CD4-positive, CD25-positive, alpha-beta regulatory T cell (primary cell): ENCODE data around the gene DNAAF5. TPM values are rescaled to one million over a fixed set of nuclear protein-coding genes. Genes with fewer than 3 reads are reported as not detected.
A peak's percentile ranks its signal among the peaks of the same experiment; 100 is the strongest.

Source experiments
- ATAC-seq, 2 donors: fragments of 150-1000 bp; cut with Tn5 transposase; one replicate each; pipeline ENCODE4 v1.10.0; 2021; ENCODE audit warnings: low read depth in 2 of 2, moderate number of reproducible peaks in 2 of 2, moderate library complexity in 1 of 2
- DNase-seq, 3 donors: peaks; one replicate each; pipeline versions ENCODE4 v3.0.0 to v3.0.0-alpha.2; 2012 to 2022; ENCODE audit warnings: mixed read lengths in 1 of 3
- H3K27ac ChIP-seq: one replicate; pipeline ENCODE4 v1.7.0; 2013; ENCODE audit warnings: mild to moderate bottlenecking, low read length; ENCODE audit not compliant: insufficient read depth, poor library complexity, severe bottlenecking
- H3K27me3 ChIP-seq: one replicate; pipeline ENCODE4 v1.7.0; 2013; ENCODE audit warnings: low read length; ENCODE audit not compliant: control insufficient read depth, insufficient read depth
- H3K36me3 ChIP-seq: one replicate; pipeline ENCODE4 v1.7.0; 2013; ENCODE audit warnings: mild to moderate bottlenecking, low read length, moderate library complexity; ENCODE audit not compliant: control insufficient read depth, insufficient read depth
- H3K4me1 ChIP-seq: 2 replicates; pipeline ENCODE4 v1.7.0; 2013; ENCODE audit warnings: mild to moderate bottlenecking, low read length; ENCODE audit not compliant: insufficient read depth, control insufficient read depth, poor library complexity, severe bottlenecking
- H3K4me3 ChIP-seq: one replicate; pipeline ENCODE4 v1.7.0; 2013; ENCODE audit warnings: low read depth, mild to moderate bottlenecking, low read length, moderate library complexity
- H3K9me3 ChIP-seq, 2 experiments: 1 replicate in 1 of 2; 2 replicates in 1 of 2; pipeline ENCODE4 v1.7.0; 2013; ENCODE audit warnings: low read length in 2 of 2, mild to moderate bottlenecking in 1 of 2, moderate library complexity in 1 of 2; ENCODE audit not compliant: control insufficient read depth in 2 of 2
- H3K27ac Mint-ChIP-seq, 3 donors: one replicate each; pipeline ENCODE4 v1.8.0; 2020 to 2022; ENCODE audit warnings: mild to moderate bottlenecking in 3 of 3, mixed read lengths in 3 of 3, moderate library complexity in 2 of 3
- H3K27me3 Mint-ChIP-seq: one replicate; pipeline ENCODE4 v1.8.0; 2022; ENCODE audit warnings: mild to moderate bottlenecking, mixed read lengths
- H3K36me3 Mint-ChIP-seq: one replicate; pipeline ENCODE4 v1.8.0; 2020; ENCODE audit warnings: mixed read lengths
- H3K4me1 Mint-ChIP-seq, 4 donors: one replicate each; pipeline ENCODE4 v1.8.0; 2020 to 2022; ENCODE audit warnings: mixed read lengths in 4 of 4, mild to moderate bottlenecking in 1 of 4
- H3K4me3 Mint-ChIP-seq, 4 donors: one replicate each; pipeline ENCODE4 v1.8.0; 2020 to 2022; ENCODE audit warnings: mild to moderate bottlenecking in 4 of 4, mixed read lengths in 4 of 4, moderate library complexity in 3 of 4
- H3K9me3 Mint-ChIP-seq, 7 donors: one replicate each; pipeline ENCODE4 v1.8.0; 2020 to 2022; ENCODE audit warnings: mixed read lengths in 7 of 7, mild to moderate bottlenecking in 3 of 7, moderate library complexity in 2 of 7
- polyA plus RNA-seq, 4 donors: library from polyadenylated mRNA; unstranded; fragments of 300-500 nt; fragmentation: Illumina TruSeq; gene quantifications; one replicate each; pipeline ENCODE4 v1.2.3, GENCODE V29; 2021
- total RNA-seq: library from RNA; stranded (reverse); gene quantifications from one replicate; pipeline ENCODE4 v1.2.3, GENCODE V29; 2022

Gene DNAAF5
- total and polyA plus RNA-seq, 5 donors from 2014 or later, result 0.84 to 11.9 (median 2.3) TPM

GRCh38 chr7:732556-732955 lies 6.1 kb downstream of the DNAAF5 start:
- ATAC-seq (no peak), DNase-seq (no peak)
- Mint-ChIP-seq H3K36me3 (peaks cover 15% of the 10 kb centered on the region), H3K4me1 (peaks cover 0 to 25% (median 15%) of the 10 kb centered on the region in 4 donors), H3K4me3 (peak overlapping the region in 1 of 4 donors; percentile 60), H3K9me3 (peaks cover 0 to 6% (median 0%) of the 10 kb centered on the region in 7 donors), H3K27ac (no peak overlapping the region), H3K27me3 (no peaks in the 10 kb centered on the region)
- Histone ChIP-seq H3K4me1 (peaks cover 8% of the 10 kb centered on the region), H3K4me3 (no peak overlapping the region), H3K27ac (no peak overlapping the region), H3K36me3 (peaks cover 26% of the 10 kb centered on the region), H3K27me3 (no peaks in the 10 kb centered on the region), H3K9me3 (peaks cover 8 to 12% of the 10 kb centered on the region in 2 experiments)

GRCh38 chr7:734214-734613 lies 7.7 kb downstream of the DNAAF5 start:
- peaks cover 26% of the 10 kb centered on the region for H3K36me3 ChIP-seq
- H3K9me3 Mint-ChIP-seq, result peaks cover 0 to 6% (median 0%) of the 10 kb centered on the region in 7 donors
- no peaks in the 10 kb centered on the region for H3K27me3 Mint-ChIP-seq
- peaks cover 8 to 12% of the 10 kb centered on the region in 2 experiments for H3K9me3 ChIP-seq
- H3K4me1 ChIP-seq, result no peaks in the 10 kb centered on the region
- peaks cover 20% of the 10 kb centered on the region for H3K36me3 Mint-ChIP-seq
- ATAC-seq, result no peak
- H3K4me1 Mint-ChIP-seq, result peaks cover 0 to 22% (median 16%) of the 10 kb centered on the region in 4 donors
- DNase-seq, result no peak
- no peak overlapping the region for H3K4me3 Mint-ChIP-seq
- no peak overlapping the region for H3K27ac Mint-ChIP-seq
- no peak overlapping the region for H3K4me3 ChIP-seq
- H3K27ac ChIP-seq, result no peak overlapping the region
- H3K27me3 ChIP-seq, result no peaks in the 10 kb centered on the region

- Histone ChIP-seq H3K36me3 (peaks cover 26% of the 10 kb centered on the region), H3K27me3 (no peaks in the 10 kb centered on the region), H3K9me3 (peaks cover 8 to 12% of the 10 kb centered on the region in 2 experiments), H3K27ac (no peak overlapping the region), H3K4me1 (no peaks in the 10 kb centered on the region), H3K4me3 (no peak overlapping the region)
- Mint-ChIP-seq H3K4me1 (peaks cover 0 to 20% (median 16%) of the 10 kb centered on the region in 4 donors), H3K9me3 (peaks cover 0 to 6% (median 0%) of the 10 kb centered on the region in 7 donors), H3K36me3 (peaks cover 20% of the 10 kb centered on the region), H3K4me3 (no peak overlapping the region), H3K27ac (no peak overlapping the region), H3K27me3 (no peaks in the 10 kb centered on the region)
- no peak for DNase-seq
- no peak for ATAC-seq
Measured at GRCh38 chr7:734808-735207, 8.3 kb downstream of the DNAAF5 start.

- Histone ChIP-seq H3K27me3 (no peaks in the 10 kb centered on the region), H3K4me1 (no peaks in the 10 kb centered on the region), H3K27ac (no peak overlapping the region), H3K36me3 (peaks cover 24% of the 10 kb centered on the region), H3K9me3 (peaks cover 8 to 12% of the 10 kb centered on the region in 2 experiments), H3K4me3 (no peak overlapping the region)
- Mint-ChIP-seq H3K9me3 (peaks cover 0 to 6% (median 0%) of the 10 kb centered on the region in 7 donors), H3K36me3 (peaks cover 23% of the 10 kb centered on the region), H3K4me1 (peaks cover 0 to 14% (median 10%) of the 10 kb centered on the region in 4 donors), H3K27me3 (no peaks in the 10 kb centered on the region), H3K4me3 (no peak overlapping the region), H3K27ac (no peak overlapping the region)
- no peak for ATAC-seq
- no peak for DNase-seq
Measured at GRCh38 chr7:738241-738640, 11.7 kb downstream of the DNAAF5 start.

- no peaks in the 10 kb centered on the region for H3K27me3 ChIP-seq
- DNase-seq, result no peak
- H3K36me3 ChIP-seq, result peaks cover 24% of the 10 kb centered on the region
- no peak overlapping the region for H3K27ac ChIP-seq
- H3K27me3 Mint-ChIP-seq, result no peaks in the 10 kb centered on the region
- peaks cover 0 to 6% (median 0%) of the 10 kb centered on the region in 7 donors for H3K9me3 Mint-ChIP-seq
- no peaks in the 10 kb centered on the region for H3K4me1 ChIP-seq
- peaks cover 23% of the 10 kb centered on the region for H3K36me3 Mint-ChIP-seq
- no peak for ATAC-seq
- H3K27ac Mint-ChIP-seq, result peak overlapping the region in 1 of 3 donors; percentile 65
- H3K4me1 Mint-ChIP-seq, result peaks cover 0 to 12% (median 9%) of the 10 kb centered on the region in 4 donors
- H3K9me3 ChIP-seq, result peaks cover 6 to 9% of the 10 kb centered on the region in 2 experiments
- H3K4me3 ChIP-seq, result no peak overlapping the region
- no peak overlapping the region for H3K4me3 Mint-ChIP-seq
Measured at GRCh38 chr7:738723-739454, 12.4 kb downstream of the DNAAF5 start.

- ATAC-seq, result no peak
- Histone ChIP-seq H3K27ac (no peak overlapping the region), H3K9me3 (peaks cover under 1 to 4% of the 10 kb centered on the region in 2 experiments), H3K36me3 (peaks cover 17% of the 10 kb centered on the region), H3K27me3 (no peaks in the 10 kb centered on the region), H3K4me1 (no peaks in the 10 kb centered on the region), H3K4me3 (no peak overlapping the region)
- H3K4me3 Mint-ChIP-seq, result no peak overlapping the region
- peaks cover 0 to 12% (median 9%) of the 10 kb centered on the region in 4 donors for H3K4me1 Mint-ChIP-seq
- peak overlapping the region in 1 of 3 donors; percentile 65 for H3K27ac Mint-ChIP-seq
- no peak for DNase-seq
- no peaks in the 10 kb centered on the region for H3K27me3 Mint-ChIP-seq
- H3K36me3 Mint-ChIP-seq, result peaks cover 28% of the 10 kb centered on the region
- H3K9me3 Mint-ChIP-seq, result peaks cover 0 to 2% (median 0%) of the 10 kb centered on the region in 7 donors
Measured at GRCh38 chr7:739455-739982, 13.0 kb downstream of the DNAAF5 start.

- Mint-ChIP-seq H3K4me1 (peaks cover 0 to 12% (median 9%) of the 10 kb centered on the region in 4 donors), H3K36me3 (peaks cover 32% of the 10 kb centered on the region), H3K27me3 (no peaks in the 10 kb centered on the region), H3K4me3 (no peak overlapping the region), H3K9me3 (peaks cover 0 to 2% (median 0%) of the 10 kb centered on the region in 7 donors), H3K27ac (no peak overlapping the region)
- ATAC-seq, result no peak
- H3K4me1 ChIP-seq, result no peaks in the 10 kb centered on the region
- no peak for DNase-seq
- H3K36me3 ChIP-seq, result peaks cover 10% of the 10 kb centered on the region
- no peak overlapping the region for H3K27ac ChIP-seq
- no peaks in the 10 kb centered on the region for H3K27me3 ChIP-seq
- H3K9me3 ChIP-seq, result no peaks in the 10 kb centered on the region
- no peak overlapping the region for H3K4me3 ChIP-seq
Measured at GRCh38 chr7:739983-740942, 13.8 kb downstream of the DNAAF5 start.
